RWPE2 (cell line): Measurements from ENCODE around the gene OMP.
A peak's percentile ranks its signal among the peaks of the same experiment; 100 is the strongest.
"Not testable (repeated sequence)": the region's sequence is repeated elsewhere in the genome, so short reads cannot be mapped to it uniquely, and the experiment has no call there.

Experiments
- ATAC-seq: fragments of 200-7000 bp; cut with Tn5 transposase; 3 replicates; pipeline ENCODE4 v1.9.1; 2021; ENCODE audit warnings: low read depth
- DNase-seq: peaks from one replicate; pipeline ENCODE4 v3.0.0-alpha.2; 2020; ENCODE audit warnings: low spot score
- H3K27ac ChIP-seq: fragments of 450-650 bp; 2 replicates; pipeline ENCODE4 v1.5.1; 2017; ENCODE audit warnings: mild to moderate bottlenecking; ENCODE audit not compliant: poor library complexity, severe bottlenecking
- H3K27me3 ChIP-seq: fragments of 250-450 bp; sonication (Bioruptor Pico); 2 replicates; pipeline ENCODE4 v1.5.1; 2021; ENCODE audit warnings: mild to moderate bottlenecking, moderate library complexity; ENCODE audit not compliant: insufficient read depth, poor library complexity, severe bottlenecking
- H3K36me3 ChIP-seq: fragments of 250-450 bp; sonication (Bioruptor Pico); 2 replicates; pipeline ENCODE4 v1.5.1; 2020; ENCODE audit warnings: low read depth, mild to moderate bottlenecking, moderate library complexity
- H3K4me1 ChIP-seq: fragments of 250-450 bp; sonication (Bioruptor Pico); 2 replicates; pipeline ENCODE4 v1.5.1; 2021; ENCODE audit warnings: mild to moderate bottlenecking, moderate library complexity; ENCODE audit not compliant: insufficient read depth, poor library complexity, severe bottlenecking
- H3K4me3 ChIP-seq: fragments of 250-450 bp; sonication (Bioruptor Pico); 2 replicates; pipeline ENCODE4 v1.5.1; 2021; ENCODE audit warnings: mild to moderate bottlenecking, moderate library complexity; ENCODE audit not compliant: severe bottlenecking
- H3K9me3 ChIP-seq: fragments of 250-450 bp; sonication (Bioruptor Pico); 2 replicates; pipeline ENCODE4 v1.5.1; 2021; ENCODE audit warnings: mild to moderate bottlenecking, moderate library complexity; ENCODE audit not compliant: severe bottlenecking
- CTCF ChIP-seq: fragments of 450-650 bp; IDR thresholded peaks from one replicate; pipeline ENCODE4 v1.5.1; 2017; ENCODE audit warnings: mild to moderate bottlenecking, moderate library complexity; ENCODE audit not compliant: poor library complexity, severe bottlenecking

The OMP gene

GRCh38 chr11:77095551-77096490, 6.8 kb upstream of the OMP start:
- H3K27ac ChIP-seq: no peak overlapping the region
- DNase-seq: peak; percentile 45
- no peaks in the 10 kb centered on the region for H3K4me1 ChIP-seq

DNA sequence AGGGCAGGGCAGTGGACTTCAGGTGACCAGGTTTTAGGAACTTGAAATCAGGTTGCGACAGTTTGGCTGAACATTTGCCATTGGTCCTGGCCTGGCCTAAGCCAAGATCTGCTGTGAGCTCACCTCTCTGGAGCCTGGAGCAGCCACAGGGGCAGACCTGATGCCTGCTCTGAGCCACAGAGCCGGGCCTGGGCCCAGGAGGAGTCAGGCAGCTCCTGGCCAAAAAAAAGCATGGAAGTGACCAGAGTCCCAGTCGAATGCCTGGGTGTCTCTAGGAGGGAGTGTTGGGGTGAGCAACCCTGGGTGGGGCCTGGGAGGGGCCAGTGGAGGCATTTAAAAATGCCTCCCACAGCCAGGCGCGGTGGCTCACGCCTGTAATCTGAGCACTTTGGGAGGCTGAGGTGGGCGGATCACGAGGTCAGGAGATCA, 6.0 kb upstream of the OMP start:
- Histone ChIP-seq H3K4me3 (no peak overlapping the region), H3K36me3 (no peaks in the 10 kb centered on the region), H3K9me3 (no peaks in the 10 kb centered on the region), H3K27me3 (no peaks in the 10 kb centered on the region), H3K4me1 (no peaks in the 10 kb centered on the region), H3K27ac (no peak overlapping the region)
- DNase-seq (peak; percentile 33), ATAC-seq (no peak; the same call in 2 of the 3 replicates)
- TF ChIP-seq CTCF: no peak

More at GRCh38 chr11:77095551-77096490, 6.8 kb upstream of the OMP start:
- TF ChIP-seq CTCF: no peak
- Histone ChIP-seq H3K4me3 (no peak overlapping the region), H3K9me3 (no peaks in the 10 kb centered on the region), H3K27me3 (no peaks in the 10 kb centered on the region), H3K36me3 (no peaks in the 10 kb centered on the region)
- no peak for ATAC-seq

DNA sequence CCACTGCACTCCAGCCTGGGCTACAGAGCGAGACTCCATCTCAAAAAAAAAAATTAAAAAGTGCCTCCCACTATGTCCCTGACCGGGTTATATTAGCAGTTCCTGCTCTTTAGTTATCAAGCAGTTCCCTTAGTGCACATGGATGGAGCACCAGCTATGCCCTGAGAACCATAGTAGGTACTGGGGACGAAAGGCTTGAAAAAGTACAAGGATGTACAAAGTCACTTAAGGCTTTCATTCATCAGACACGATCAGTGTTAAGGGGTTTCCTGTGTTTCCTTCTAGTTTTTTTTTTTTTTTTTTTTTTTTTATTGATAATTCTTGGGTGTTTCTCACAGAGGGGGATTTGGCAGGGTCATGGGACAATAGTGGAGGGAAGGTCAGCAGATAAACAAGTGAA, 5.5 kb upstream of the OMP start:
- ATAC-seq, H3K36me3 ChIP-seq, H3K4me1 ChIP-seq, H3K27ac ChIP-seq, H3K9me3 ChIP-seq, H3K4me3 ChIP-seq, DNase-seq, H3K27me3 ChIP-seq: not testable (repeated sequence)

GRCh38 chr11:77100166-77101042, 2.2 kb upstream of the OMP start:
- Histone ChIP-seq H3K36me3 (no peaks in the 10 kb centered on the region), H3K27me3 (no peaks in the 10 kb centered on the region), H3K4me3 (no peak overlapping the region), H3K4me1 (no peaks in the 10 kb centered on the region), H3K27ac (no peak overlapping the region), H3K9me3 (no peaks in the 10 kb centered on the region)
- ATAC-seq (no peak), DNase-seq (peak; percentile 51)
- no peak for TF ChIP-seq CTCF

DNA sequence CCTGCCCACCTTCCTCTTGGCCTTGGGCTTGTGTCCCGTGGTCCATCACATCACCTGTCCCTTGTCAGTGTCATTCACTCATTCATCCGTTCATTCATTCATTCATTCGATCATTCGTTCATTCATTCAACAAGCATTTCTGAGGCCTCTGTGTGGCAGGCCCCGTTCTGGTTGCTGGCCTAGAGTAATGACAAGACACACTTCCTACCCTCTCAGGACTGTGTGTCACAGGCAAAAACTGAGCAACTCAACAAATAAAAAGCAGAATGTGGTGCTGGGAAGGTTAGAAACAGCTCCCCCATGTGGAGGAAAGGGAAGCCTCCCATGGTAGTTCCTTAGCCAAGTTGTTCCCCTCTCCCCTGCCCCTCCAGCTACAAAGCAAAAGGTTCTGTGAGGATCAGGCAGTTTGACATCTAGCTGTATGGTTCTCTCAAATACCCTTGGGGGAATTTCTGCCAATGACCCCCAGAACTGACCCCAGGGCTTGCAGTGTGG, 1.6 kb upstream of the OMP start:
- Histone ChIP-seq H3K27me3 (no peaks in the 10 kb centered on the region), H3K36me3 (no peaks in the 10 kb centered on the region), H3K4me3 (no peak overlapping the region), H3K9me3 (no peaks in the 10 kb centered on the region), H3K4me1 (no peaks in the 10 kb centered on the region), H3K27ac (no peak overlapping the region)
- DNase-seq (no peak), ATAC-seq (no peak)
- peak; percentile 16 for TF ChIP-seq CTCF
